ENCODE data around the gene CPO.

Gene CPO

DNA sequence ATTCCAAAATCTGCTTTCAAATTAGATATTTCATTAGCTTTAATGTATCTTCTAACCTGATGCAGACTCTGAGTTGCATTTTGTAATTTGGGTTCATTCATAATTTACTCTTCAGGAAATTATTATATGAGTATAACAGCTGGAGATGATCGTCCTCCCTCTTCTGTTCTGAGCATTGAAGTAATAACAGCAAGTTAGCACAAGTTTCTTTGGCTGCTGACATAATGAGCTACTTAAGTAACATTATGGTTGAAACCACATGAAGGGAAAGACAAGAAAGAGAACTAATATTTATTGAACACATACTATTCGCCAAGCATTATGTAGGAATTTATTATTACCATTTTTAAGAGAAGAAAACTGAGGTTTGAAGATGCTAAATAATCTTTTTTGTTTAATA is 75.1 kb downstream of the CPO start:
- no peak for DNase-seq (ENCODE audit: low read depth in 2 of 2)

DNA sequence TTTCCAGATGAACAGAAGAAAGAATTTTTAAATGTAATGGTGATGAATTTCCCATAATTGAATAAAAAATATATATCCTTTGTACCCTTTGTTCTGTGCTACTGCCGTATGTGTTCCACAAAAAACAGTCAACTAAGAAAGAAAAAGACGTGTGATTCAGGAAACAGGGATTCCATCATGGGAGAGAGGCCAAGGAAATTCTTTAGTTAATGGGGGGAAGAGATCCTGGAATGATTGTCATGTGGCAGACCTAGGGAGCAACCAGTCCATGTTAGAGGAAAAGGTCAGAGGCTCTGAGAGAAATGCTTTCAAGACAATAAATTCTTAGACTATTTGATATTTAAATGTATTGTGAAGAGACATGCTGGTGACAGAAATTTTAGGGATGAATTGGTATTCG is 76.6 kb downstream of the CPO start:
- no peak for DNase-seq (ENCODE audit: low read depth in 2 of 2)

All from stimulated activated CD4-positive, alpha-beta T cell treated with anti-CD3 and anti-CD28 coated beads, Interleukin-1b, Interleukin-23, amount 100 ng/mL, for 1 hour (primary cell).